Epithelial cell of prostate (primary cell): ENCODE data around the gene TIMP1.
"Not testable (repeated sequence)": the region's sequence is repeated elsewhere in the genome, so short reads cannot be mapped to it uniquely, and the experiment has no call there.

Experiments used
- DNase-seq: peaks from one replicate; pipeline ENCODE4 v3.0.0-alpha.2; 2011; ENCODE audit warnings: low read depth, low spot score
- H3K27ac ChIP-seq: fragments of 450-650 bp; 2 replicates; pipeline ENCODE4 v1.5.1; 2017; ENCODE audit warnings: mild to moderate bottlenecking

The TIMP1 gene

DNA sequence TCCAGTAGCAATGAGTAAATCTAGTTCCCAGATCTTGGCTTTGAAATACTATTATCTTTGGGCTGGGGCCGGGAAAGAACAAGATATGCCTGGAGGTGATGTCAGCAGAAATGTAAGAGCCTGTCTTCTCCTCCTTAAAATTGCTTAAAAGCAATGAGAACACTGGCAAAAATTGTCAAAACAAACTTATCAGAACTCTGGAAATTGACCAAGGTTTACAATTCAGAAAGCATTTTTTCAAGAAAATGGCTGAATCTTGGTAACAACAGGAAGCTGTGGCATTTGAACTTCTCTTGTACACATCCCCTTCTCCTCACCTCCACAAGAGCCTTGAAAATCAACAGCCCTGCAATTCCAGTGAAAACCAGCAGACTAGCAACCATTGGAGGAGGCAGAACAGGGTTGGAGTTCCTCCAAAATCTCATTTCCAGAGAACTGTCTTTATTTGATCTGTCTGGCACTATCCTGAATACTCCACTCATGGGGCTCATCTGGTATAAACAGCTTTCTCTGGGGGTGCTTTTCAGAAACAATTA lies 13.5 kb downstream of the TIMP1 start:
- H3K27ac ChIP-seq, result no peak overlapping the region
- DNase-seq, result no peak

GRCh38 chrX:47596256-47596655 lies 14.0 kb downstream of the TIMP1 start:
- no peak for DNase-seq
- H3K27ac ChIP-seq, result no peak overlapping the region

DNA sequence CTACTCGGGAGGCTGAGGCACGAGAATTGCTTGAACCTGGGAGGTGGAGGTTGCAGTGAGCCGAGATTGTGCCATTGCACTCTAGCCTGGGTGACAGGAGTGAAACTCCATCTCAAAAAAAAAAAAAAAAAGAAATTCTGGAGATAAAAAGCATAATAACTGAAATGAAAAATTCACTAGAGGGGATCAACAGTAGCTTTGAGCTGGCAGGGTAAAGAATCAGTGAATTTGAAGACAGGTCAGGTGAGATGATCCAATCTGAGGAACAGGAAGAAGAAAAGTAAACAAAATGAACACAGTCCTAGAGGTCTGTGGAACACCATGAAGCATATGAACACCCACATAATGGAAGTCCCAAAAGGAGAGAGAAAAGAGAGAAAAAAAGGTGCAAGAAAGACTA lies 15.0 kb downstream of the TIMP1 start:
- no peak overlapping the region for H3K27ac ChIP-seq
- no peak for DNase-seq

DNA sequence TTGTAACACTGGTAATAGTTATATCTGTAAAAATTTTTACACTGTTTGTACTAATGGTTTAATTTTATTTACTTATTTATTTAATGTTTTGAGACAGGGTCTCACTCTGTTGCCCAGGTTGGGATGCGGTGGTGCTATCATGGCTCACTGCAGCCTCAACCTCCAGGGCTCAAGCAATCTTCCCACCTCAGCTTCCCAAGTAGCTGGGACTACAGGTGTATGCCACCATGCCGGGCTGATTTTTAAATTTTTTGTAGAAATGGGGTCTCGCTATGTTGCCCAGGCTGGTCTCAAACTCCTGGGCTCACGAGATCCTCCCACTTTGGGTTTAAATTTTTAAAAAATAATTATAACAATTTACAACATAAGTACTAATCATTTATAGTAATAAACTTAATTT lies 20.9 kb downstream of the TIMP1 start:
- DNase-seq, H3K27ac ChIP-seq: not testable (repeated sequence)

DNA sequence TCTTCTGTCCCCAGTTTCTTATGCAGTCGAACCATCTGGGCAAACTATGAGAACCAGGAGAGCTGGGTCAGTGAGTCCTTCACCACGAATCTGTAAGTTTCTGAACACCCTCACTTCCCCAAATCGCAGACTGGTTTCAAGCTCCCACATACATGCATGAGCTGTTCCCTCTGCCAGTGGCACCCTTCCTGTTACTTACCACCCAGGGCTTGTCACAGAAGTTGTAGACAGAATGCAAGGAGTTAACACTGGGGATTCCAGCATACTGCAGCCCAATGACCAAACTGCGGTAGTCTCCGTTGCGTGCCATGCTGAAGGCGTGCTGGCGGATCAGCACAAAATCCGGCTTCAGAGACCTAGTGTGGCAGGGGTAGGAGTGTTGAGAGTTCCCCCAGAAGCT lies 22.8 kb downstream of the TIMP1 start:
- no peak for DNase-seq
- no peak overlapping the region for H3K27ac ChIP-seq

DNA sequence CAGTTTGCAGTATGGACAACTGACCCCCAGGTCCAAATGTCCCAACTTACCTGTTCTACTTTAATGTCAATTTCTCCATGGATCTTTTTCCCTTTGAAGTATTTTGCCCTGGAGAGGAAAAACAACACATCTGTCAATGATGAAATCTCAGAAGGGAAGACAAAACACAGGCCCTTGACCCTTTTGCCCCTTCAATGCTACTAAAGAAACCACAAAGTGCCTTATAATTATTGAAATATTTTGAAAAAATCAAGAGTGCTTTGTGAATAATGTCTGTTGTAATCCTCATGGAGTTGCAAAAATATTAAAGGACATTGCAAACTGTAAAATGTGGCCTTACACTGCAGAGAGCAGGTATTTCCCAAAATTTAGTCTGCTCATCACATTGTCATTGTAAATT lies 24.9 kb downstream of the TIMP1 start:
- DNase-seq, result no peak
- H3K27ac ChIP-seq, result no peak overlapping the region

- H3K27ac ChIP-seq, result no peak overlapping the region
- no peak for DNase-seq
Measured at GRCh38 chrX:47608130-47608810, 26.0 kb downstream of the TIMP1 start.

GRCh38 chrX:47610511-47610910 lies 28.3 kb downstream of the TIMP1 start:
- no peak for DNase-seq
- H3K27ac ChIP-seq, result no peak overlapping the region

DNA sequence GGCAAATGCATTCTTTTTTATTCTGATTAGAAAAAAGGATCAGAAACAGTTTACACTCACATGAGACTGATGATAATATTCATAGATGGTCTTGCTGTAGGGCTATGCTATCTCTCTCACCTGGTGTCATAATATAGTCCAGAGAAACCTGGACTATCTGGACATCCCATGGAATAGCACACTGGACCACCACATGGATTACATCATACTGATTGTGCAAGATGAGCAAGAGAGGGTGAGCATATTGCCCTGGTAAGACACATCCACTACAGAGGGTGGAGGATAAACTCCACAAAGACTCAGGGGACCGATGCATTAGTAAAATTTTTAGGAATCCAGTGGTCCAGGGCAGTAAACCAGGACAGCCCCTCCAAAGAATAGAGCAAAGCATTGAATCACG lies 29.3 kb downstream of the TIMP1 start:
- no peak overlapping the region for H3K27ac ChIP-seq
- DNase-seq, result no peak

DNA sequence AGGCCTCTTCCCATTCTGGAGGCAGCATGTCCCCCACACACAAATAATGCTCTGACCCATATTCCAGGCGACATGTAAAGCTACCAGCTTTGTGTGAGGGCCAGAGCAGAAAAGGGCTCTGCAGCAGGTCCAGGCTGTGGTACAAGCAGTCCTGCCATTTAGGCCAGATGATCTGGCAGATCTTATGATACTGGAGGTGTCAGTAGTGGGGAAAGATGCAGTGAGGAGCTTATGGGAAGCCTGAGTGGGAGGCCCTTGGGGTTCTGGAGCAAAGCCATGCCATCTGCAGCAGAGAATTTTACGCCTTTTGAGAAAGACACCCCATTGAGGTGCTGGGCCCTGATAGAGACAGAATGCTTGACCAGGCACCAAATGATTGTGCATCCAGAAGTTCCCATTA lies 29.7 kb downstream of the TIMP1 start:
- H3K27ac ChIP-seq, result no peak overlapping the region
- DNase-seq, result no peak

DNA sequence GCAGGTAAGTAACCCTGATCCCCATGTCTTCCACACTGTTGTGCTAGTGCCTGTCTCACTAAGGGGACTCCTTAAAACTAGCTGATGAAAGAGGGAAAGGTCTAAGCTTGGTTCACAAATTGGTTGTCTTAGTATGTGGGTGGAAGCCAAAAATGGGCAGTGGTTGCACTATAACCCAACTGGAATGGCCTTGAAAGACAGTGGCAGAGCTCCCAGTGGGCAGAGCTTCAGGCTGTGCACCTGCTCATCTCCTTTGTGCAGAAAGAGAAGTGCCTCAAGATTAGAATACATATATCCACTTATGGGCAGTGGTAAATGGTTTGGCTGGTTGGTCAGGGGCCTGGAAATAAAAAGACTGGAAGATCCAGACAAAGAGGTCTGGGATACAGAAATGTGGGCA lies 30.2 kb downstream of the TIMP1 start:
- H3K27ac ChIP-seq, result no peak overlapping the region
- no peak for DNase-seq

DNA sequence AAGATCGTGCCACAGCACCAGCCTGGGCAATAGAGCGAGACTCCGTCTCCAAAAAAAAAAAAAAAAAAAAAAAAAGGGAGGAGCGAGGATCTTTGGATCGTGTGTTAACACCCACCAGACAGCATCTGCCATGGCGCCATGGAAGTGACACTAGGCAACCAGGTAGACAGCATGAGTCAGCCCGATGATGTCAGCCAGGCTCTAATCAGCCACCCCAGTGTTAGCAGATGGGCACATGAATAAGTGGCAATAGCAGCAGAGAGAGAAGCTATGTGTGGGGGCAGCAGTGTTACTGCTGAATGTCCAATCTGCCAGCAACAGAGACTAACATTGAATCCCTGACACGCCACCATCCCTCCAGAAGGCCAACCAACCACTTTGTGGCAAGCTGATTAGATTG lies 30.8 kb downstream of the TIMP1 start:
- no peak overlapping the region for H3K27ac ChIP-seq
- DNase-seq, result no peak

- H3K27ac ChIP-seq, result no peak overlapping the region
- DNase-seq, result no peak
Measured at GRCh38 chrX:47614618-47615017, 32.4 kb downstream of the TIMP1 start.

- H3K27ac ChIP-seq, result no peak overlapping the region
- DNase-seq, result no peak
Measured at GRCh38 chrX:47618923-47619485, 36.8 kb downstream of the TIMP1 start.

- no peak within 1 kb of the TSS for H3K27ac ChIP-seq
- peak; percentile 0 for DNase-seq
Measured at GRCh38 chrX:47619486-47620302, 37.5 kb downstream of the TIMP1 start, which contains the start of gene SYN1. Gene SYN1, minus strand, starts transcription at chrX:47619857. Its CDS starts 129 bp downstream, at chrX:47619728.

DNA sequence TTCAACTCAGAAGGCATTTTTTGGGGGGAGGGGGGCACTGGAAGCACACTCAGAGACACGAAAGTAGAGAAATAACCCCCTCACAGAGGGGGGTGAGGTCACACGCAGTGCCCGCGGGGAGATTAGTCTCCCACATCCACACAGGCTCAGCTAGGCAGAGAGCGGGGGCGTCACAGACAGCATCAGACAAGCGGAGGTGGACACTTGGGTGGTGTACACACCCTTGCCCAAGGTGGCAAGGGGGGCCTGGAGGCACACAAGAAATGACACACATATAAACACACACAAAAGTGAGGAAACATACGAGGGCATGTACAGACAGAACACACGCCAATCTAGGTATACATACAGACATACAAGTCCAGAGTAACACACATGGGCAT lies 38.1 kb downstream of the TIMP1 start:
- DNase-seq, result no peak
- no peak overlapping the region for H3K27ac ChIP-seq

DNA sequence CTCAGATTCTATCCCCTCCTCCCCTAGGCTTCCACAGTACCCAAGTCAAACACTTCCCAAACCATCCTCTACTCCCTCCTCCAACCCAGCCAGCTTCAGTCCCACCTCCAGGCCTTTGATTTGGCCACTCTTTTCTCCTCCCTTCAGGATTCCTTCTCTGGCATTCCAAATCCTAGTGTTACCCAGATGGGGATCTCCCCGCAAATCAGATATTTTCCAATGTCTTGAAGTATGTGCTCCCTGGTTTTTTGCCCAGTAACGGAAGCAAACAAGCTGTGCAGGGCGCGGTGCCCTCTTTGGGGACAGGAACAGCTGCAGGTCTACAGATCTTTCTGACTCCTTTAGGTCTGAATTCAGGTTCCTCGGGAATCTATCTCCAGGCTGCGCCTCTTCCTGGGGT lies 39.6 kb downstream of the TIMP1 start:
- DNase-seq, result no peak
- no peak overlapping the region for H3K27ac ChIP-seq

DNA sequence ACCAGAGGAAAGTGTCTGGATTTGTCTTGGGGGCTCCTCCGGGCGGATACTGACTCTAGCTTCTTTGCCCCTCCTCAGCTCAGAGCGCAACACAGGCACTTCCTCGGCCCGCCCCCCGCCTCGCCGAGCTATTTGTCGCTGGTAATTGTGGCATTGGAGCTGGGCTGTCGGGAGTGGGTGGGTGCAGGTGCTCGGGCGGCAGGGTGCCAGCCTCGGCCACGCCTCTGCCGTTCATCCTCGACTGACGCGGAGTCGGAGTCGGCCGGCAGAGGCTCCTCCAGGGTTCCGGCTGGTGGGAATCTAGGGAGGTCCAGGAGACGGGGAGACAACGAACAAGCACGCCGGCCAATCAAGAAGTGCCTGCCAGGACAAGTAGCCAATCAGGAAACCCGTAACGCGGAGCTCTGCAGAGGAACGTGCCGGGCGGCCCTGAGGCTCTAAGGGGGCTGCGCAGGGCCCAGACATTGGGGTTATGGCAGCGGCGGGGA lies 41.3 kb downstream of the TIMP1 start:
- DNase-seq, result no peak
- no peak overlapping the region for H3K27ac ChIP-seq

- no peak for DNase-seq
- no peak overlapping the region for H3K27ac ChIP-seq
Measured at GRCh38 chrX:47625365-47625764, 43.1 kb downstream of the TIMP1 start.

GRCh38 chrX:47628982-47629381 lies 46.7 kb downstream of the TIMP1 start:
- DNase-seq, result no peak

More at GRCh38 chrX:47628982-47629381, 46.7 kb downstream of the TIMP1 start:
- no peak overlapping the region for H3K27ac ChIP-seq
